HCT116 (cell line): ENCODE data around the gene TBC1D14. TPM values are rescaled to one million over a fixed set of nuclear protein-coding genes. Genes with fewer than 3 reads are reported as not detected.

ENCODE experiments used
- ATAC-seq: fragments of 200-7000 bp; cut with Tn5 transposase; 2 replicates; pipeline ENCODE4 v1.9.1; 2020; ENCODE audit warnings: mild to moderate bottlenecking, moderate library complexity
- BruUV-seq: library from RNA; stranded (reverse); fragments of 400-500 nt; replicated peaks from 2 replicates; lab custom pipeline; 2021; lab: Mats Ljungman, UMichigan
- CTCF ChIA-PET: fragments of 300-600 bp; sonication (Branson Sonifier 250); formaldehyde crosslinking; loops from one replicate; lab custom pipeline; 2021; ENCODE audit warnings: antibody characterized with exemption; lab: Charles Lee
- POLR2A ChIA-PET: fragments of 300-600, 350-600 bp; sonication (Branson Sonifier 250); formaldehyde crosslinking; loops from one replicate; lab custom pipeline; 2021; ENCODE audit warnings: antibody characterized with exemption; lab: Charles Lee
- RAD21 ChIA-PET, 2 experiments: fragments of 300-600 bp; sonication (Branson Sonifier 250); formaldehyde crosslinking; loops; one replicate each; lab custom pipeline; 2023; ENCODE audit warnings: low total read pairs in 2 of 2; ENCODE audit not compliant: uncharacterized antibody in 2 of 2, unreplicated experiment in 2 of 2, low non-redundant PET in 1 of 2; lab: Charles Lee
- DNase-seq: peaks from one replicate; pipeline ENCODE4 v3.0.0-alpha.2; 2010; ENCODE audit warnings: low read depth, low spot score
- H2AFZ ChIP-seq: fragments of 200-600 bp; shearing (Covaris generic), sonication (generic); 2 replicates; pipeline ENCODE4 v1.6.1; 2017; ENCODE audit warnings: low read depth, mixed run types, mixed read lengths, antibody characterized with exemption, low read length; ENCODE audit not compliant: poor library complexity, severe bottlenecking
- H3K27ac ChIP-seq: 2 replicates; pipeline ENCODE4 v1.5.1; 2012; ENCODE audit warnings: low read depth, low read length
- H3K27me3 ChIP-seq: fragments of 200-600 bp; sonication (generic); 2 replicates; pipeline ENCODE4 v1.6.1; 2016; ENCODE audit warnings: mixed run types, low read length, mixed read lengths; ENCODE audit not compliant: insufficient read depth
- H3K36me3 ChIP-seq, 2 experiments: fragments of 200-500 bp in 1 of 2; fragments of 200-600 bp in 1 of 2; sonication (Bioruptor generic) in 1 of 2; sonication (generic) in 1 of 2; 2 replicates each; pipeline versions ENCODE4 v1.5.1 to v1.6.1; 2014 to 2016; ENCODE audit warnings: low read length in 2 of 2, inconsistent platforms in 1 of 2, mixed read lengths in 1 of 2, mixed run types in 1 of 2; ENCODE audit not compliant: insufficient read depth in 2 of 2, control insufficient read depth in 1 of 2
- H3K4me1 ChIP-seq, 2 experiments: fragments of 200-600 bp in 1 of 2; sonication (generic) in 1 of 2; 2 replicates each; pipeline versions ENCODE4 v1.5.1 to v1.6.1; 2012 to 2017; ENCODE audit warnings: low read length in 2 of 2, inconsistent platforms in 1 of 2, mild to moderate bottlenecking in 1 of 2, mixed read lengths in 1 of 2, mixed run types in 1 of 2, moderate library complexity in 1 of 2; ENCODE audit not compliant: insufficient read depth in 2 of 2, control insufficient read depth in 1 of 2
- H3K4me2 ChIP-seq: fragments of 200-600 bp; sonication (generic); 2 replicates; pipeline ENCODE4 v1.6.1; 2017; ENCODE audit warnings: mixed run types, low read length, mixed read lengths
- H3K4me3 ChIP-seq, 2 experiments: fragments of 200-600 bp in 1 of 2; sonication (generic) in 1 of 2; replicated peaks in 1 of 2; 2 replicates each; pipeline ENCODE4 v1.5.1; 2011 to 2016; ENCODE audit warnings: low read length in 2 of 2, control low read depth in 1 of 2, low read depth in 1 of 2, mild to moderate bottlenecking in 1 of 2, mixed read lengths in 1 of 2, mixed run types in 1 of 2
- H3K79me2 ChIP-seq: fragments of 200-600 bp; sonication (generic); 2 replicates; pipeline ENCODE4 v1.6.1; 2017; ENCODE audit warnings: mild to moderate bottlenecking, mixed run types, low read length, moderate library complexity, mixed read lengths; ENCODE audit not compliant: insufficient read depth
- H3K9ac ChIP-seq: fragments of 200-600 bp; sonication (generic); 2 replicates; pipeline ENCODE4 v1.6.1; 2016; ENCODE audit warnings: low read length, mixed read lengths
- H3K9me2 ChIP-seq: fragments of 200-600 bp; sonication (generic), shearing (Covaris generic); 2 replicates; pipeline ENCODE4 v1.6.1; 2017; ENCODE audit warnings: mixed run types, mild to moderate bottlenecking, moderate library complexity; ENCODE audit not compliant: insufficient read depth
- H3K9me3 ChIP-seq, 2 experiments: fragments of 200-500 bp in 1 of 2; fragments of 200-600 bp in 1 of 2; sonication (Bioruptor generic) in 1 of 2; sonication (generic) in 1 of 2; 2 replicates each; pipeline ENCODE4 v1.6.1; 2014 to 2017; ENCODE audit warnings: low read length in 2 of 2, mixed read lengths in 2 of 2, inconsistent platforms in 1 of 2, low read depth in 1 of 2, mild to moderate bottlenecking in 1 of 2, mixed run types in 1 of 2, moderate library complexity in 1 of 2; ENCODE audit not compliant: control insufficient read depth in 1 of 2, insufficient read depth in 1 of 2
- H4K20me1 ChIP-seq: fragments of 200-600 bp; sonication (generic), shearing (Covaris generic); 2 replicates; pipeline ENCODE4 v1.6.1; 2017; ENCODE audit warnings: mixed run types, mild to moderate bottlenecking, moderate library complexity; ENCODE audit not compliant: insufficient read depth
- CEBPB ChIP-seq: IDR thresholded peaks from 2 replicates; pipeline ENCODE4 v1.6.1; 2012; ENCODE audit warnings: low read depth
- EGR1 ChIP-seq: IDR thresholded peaks from 2 replicates; pipeline ENCODE4 v1.6.1; 2012; ENCODE audit warnings: low read depth
- ELF1 ChIP-seq: IDR thresholded peaks from 2 replicates; pipeline ENCODE4 v1.6.1; 2012; ENCODE audit warnings: low read depth, borderline replicate concordance
- EZH2 ChIP-seq: fragments of 200-600 bp; sonication (generic); IDR thresholded peaks from 2 replicates; pipeline ENCODE4 v1.6.1; 2017; ENCODE audit warnings: antibody characterized with exemption, mixed run types
- EZH2phosphoT487 ChIP-seq: fragments of 200-600 bp; IDR thresholded peaks from 2 replicates; pipeline ENCODE4 v1.6.1; 2018; ENCODE audit warnings: antibody characterized with exemption, borderline replicate concordance
- FOSL1 ChIP-seq: IDR thresholded peaks from 2 replicates; pipeline ENCODE4 v1.6.1; 2012; ENCODE audit warnings: low read depth
- POLR2A ChIP-seq: IDR thresholded peaks from 2 replicates; pipeline ENCODE4 v1.7.0; 2011; ENCODE audit warnings: borderline replicate concordance; ENCODE audit not compliant: insufficient read depth, insufficient read length; ENCODE audit errors: extremely low read depth
- REST ChIP-seq: IDR thresholded peaks from 2 replicates; pipeline ENCODE4 v1.6.1; 2012; ENCODE audit warnings: low read depth
- SP1 ChIP-seq: IDR thresholded peaks from 2 replicates; pipeline ENCODE4 v1.6.1; 2012; ENCODE audit warnings: low read depth
- TCF7L2 ChIP-seq: IDR thresholded peaks from 2 replicates; pipeline ENCODE4 v1.7.0; 2011; ENCODE audit warnings: borderline replicate concordance, inconsistent platforms; ENCODE audit not compliant: insufficient read depth, insufficient read length; ENCODE audit errors: extremely low read depth
- YY1 ChIP-seq: IDR thresholded peaks from 2 replicates; pipeline ENCODE4 v1.6.1; 2011; ENCODE audit warnings: low read length, low read depth, moderate library complexity, mild to moderate bottlenecking; ENCODE audit not compliant: insufficient replicate concordance; ENCODE audit errors: extremely low read depth
- intact Hi-C: fragments of 100-400 bp; cut with micrococcal nuclease; formaldehyde crosslinking; loops from 2 replicates; pipeline ENCODE4 v1.10.0; 2022
- total RNA-seq: library from RNA; stranded (reverse); gene quantifications from one replicate; pipeline ENCODE4 v1.2.1, GENCODE V29; 2021; ENCODE audit not compliant: unreplicated experiment
- TF ChIP-seq, protein P1 (sequence below): IDR thresholded peaks from 2 replicates; pipeline ENCODE4 v1.6.1; 2011; ENCODE audit warnings: mild to moderate bottlenecking, low read length, moderate library complexity; ENCODE audit not compliant: insufficient replicate concordance; ENCODE audit errors: extremely low read depth

Gene TBC1D14
- total RNA-seq, 1 experiment from 2014 or later = 62.9 TPM

GRCh38 chr4:7052313-7052712, 142.7 kb downstream of the TBC1D14 start (continued):
- TF ChIP-seq REST (no peak), YY1 (no peak), TCF7L2 (no peak), EGR1 (no peak), POLR2A (no peak)

DNA sequence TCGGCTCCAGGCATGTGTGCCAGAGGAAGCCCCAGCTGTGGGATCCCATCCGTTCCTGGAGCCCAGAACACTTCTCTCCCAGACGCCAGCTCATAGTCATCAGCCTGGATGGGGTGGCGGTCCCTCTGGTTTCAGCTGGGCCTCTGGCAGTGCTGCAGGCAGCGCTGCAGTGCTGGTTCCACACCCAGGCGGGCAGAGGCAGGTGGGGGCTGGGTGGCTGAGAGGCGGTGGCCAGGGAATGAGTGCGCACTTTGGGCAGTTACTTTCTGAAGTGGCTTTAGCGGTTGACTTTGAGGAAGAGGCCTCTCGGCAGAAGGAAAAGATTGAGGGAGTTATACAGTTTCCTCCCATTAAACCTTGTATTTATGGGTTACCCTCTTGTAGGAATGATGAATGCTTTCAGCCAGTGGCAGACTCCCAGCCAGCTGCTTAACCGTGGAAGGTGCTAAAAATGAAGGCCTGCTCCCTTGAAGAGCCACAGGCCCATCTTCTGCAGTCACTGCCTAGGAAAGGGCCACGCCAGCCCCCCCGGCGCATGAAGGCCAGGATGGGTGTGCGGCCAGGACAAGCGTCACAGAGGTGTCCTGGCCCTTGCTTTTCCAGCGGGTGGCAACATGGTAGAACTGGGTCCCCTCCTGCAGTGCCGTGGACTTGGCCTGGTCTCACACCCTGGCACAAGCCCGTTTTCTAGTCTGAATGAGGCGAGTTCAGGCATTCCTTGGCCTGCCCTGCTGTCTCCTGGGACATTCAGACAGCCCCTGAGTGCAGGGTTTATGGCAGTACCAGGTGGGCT, 143.5 kb downstream of the TBC1D14 start:
- ATAC-seq (no peak), DNase-seq (no peak)
- no peak overlapping the region for H2AFZ ChIP-seq
- intact Hi-C loops = no loop called here
- H3K36me3 ChIP-seq = peaks cover 4 to 9% of the 10 kb centered on the region in 2 experiments; a peak in 1 of 4 replicates
- POLR2A ChIA-PET = no interaction called here
- H3K9me2 ChIP-seq = no peaks in the 10 kb centered on the region
- H4K20me1 ChIP-seq = no peaks in the 10 kb centered on the region
- H3K4me2 ChIP-seq = no peak overlapping the region
- H3K9me3 ChIP-seq = no peaks in the 10 kb centered on the region
- BruUV-seq = no TSS peak
- no peak overlapping the region for H3K9ac ChIP-seq
- no peaks in the 10 kb centered on the region for H3K27me3 ChIP-seq
- CTCF ChIA-PET = interaction anchor here (0.7 kb wide), 1 partner anchor 10 kb away, joined by 3 read pairs; a partner anchor contains a TSS
- TF ChIP-seq, protein P1, sequence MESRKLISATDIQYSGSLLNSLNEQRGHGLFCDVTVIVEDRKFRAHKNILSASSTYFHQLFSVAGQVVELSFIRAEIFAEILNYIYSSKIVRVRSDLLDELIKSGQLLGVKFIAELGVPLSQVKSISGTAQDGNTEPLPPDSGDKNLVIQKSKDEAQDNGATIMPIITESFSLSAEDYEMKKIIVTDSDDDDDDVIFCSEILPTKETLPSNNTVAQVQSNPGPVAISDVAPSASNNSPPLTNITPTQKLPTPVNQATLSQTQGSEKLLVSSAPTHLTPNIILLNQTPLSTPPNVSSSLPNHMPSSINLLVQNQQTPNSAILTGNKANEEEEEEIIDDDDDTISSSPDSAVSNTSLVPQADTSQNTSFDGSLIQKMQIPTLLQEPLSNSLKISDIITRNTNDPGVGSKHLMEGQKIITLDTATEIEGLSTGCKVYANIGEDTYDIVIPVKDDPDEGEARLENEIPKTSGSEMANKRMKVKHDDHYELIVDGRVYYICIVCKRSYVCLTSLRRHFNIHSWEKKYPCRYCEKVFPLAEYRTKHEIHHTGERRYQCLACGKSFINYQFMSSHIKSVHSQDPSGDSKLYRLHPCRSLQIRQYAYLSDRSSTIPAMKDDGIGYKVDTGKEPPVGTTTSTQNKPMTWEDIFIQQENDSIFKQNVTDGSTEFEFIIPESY = no peak
- TF ChIP-seq CEBPB (no peak), FOSL1 (no peak), TCF7L2 (no peak), EZH2phosphoT487 (no peak), YY1 (no peak), EZH2 (no peak), ELF1 (no peak), EGR1 (no peak), REST (no peak), SP1 (no peak)
- H3K79me2 ChIP-seq = peaks cover 12% of the 10 kb centered on the region; the same call in 1 of the 2 replicates
- H3K4me1 ChIP-seq = no peaks in the 10 kb centered on the region
- no peak overlapping the region for H3K27ac ChIP-seq
- RAD21 ChIA-PET = no interaction called here
- H3K4me3 ChIP-seq = no peak overlapping the region
